HG03469 (cell line): ENCODE data around the gene GULP1.

ENCODE experiments used
- ATAC-seq: cut with Tn5 transposase; IDR thresholded peaks from one replicate; pipeline ENCODE4 v1.9.1; 2021; ENCODE audit warnings: mild to moderate bottlenecking, moderate library complexity, moderate number of reproducible peaks; ENCODE audit not compliant: unreplicated experiment

Gene GULP1

GRCh38 chr2:188414869-188415753, 123.4 kb downstream of the GULP1 start:
- ATAC-seq = no peak

GRCh38 chr2:188415754-188416083, 124.0 kb downstream of the GULP1 start:
- no peak for ATAC-seq

GRCh38 chr2:188416367-188416766, 124.7 kb downstream of the GULP1 start:
- no peak for ATAC-seq

GRCh38 chr2:188422726-188423125, 131.1 kb downstream of the GULP1 start:
- no peak for ATAC-seq

- no peak for ATAC-seq
These were observed 133.6 kb downstream of the GULP1 start for GRCh38 chr2:188425266-188425665.

GRCh38 chr2:188426121-188426520, 134.4 kb downstream of the GULP1 start:
- ATAC-seq = no peak

GRCh38 chr2:188430705-188431104, 139.0 kb downstream of the GULP1 start:
- no peak for ATAC-seq

GRCh38 chr2:188434018-188434417, 142.3 kb downstream of the GULP1 start:
- ATAC-seq = no peak

GRCh38 chr2:188435115-188435514, 143.4 kb downstream of the GULP1 start:
- ATAC-seq = no peak

- no peak for ATAC-seq
These were observed 145.9 kb downstream of the GULP1 start for GRCh38 chr2:188437537-188437936.

GRCh38 chr2:188439986-188440385, 148.3 kb downstream of the GULP1 start:
- no peak for ATAC-seq

GRCh38 chr2:188440849-188441248, 149.2 kb downstream of the GULP1 start:
- no peak for ATAC-seq

- no peak for ATAC-seq
These were observed 149.7 kb downstream of the GULP1 start for GRCh38 chr2:188441288-188441947.

- no peak for ATAC-seq
These were observed 151.5 kb downstream of the GULP1 start for GRCh38 chr2:188443207-188443606.

- no peak for ATAC-seq
These were observed 152.6 kb downstream of the GULP1 start for GRCh38 chr2:188444106-188444835.

GRCh38 chr2:188449561-188449960, 157.9 kb downstream of the GULP1 start:
- ATAC-seq = no peak

GRCh38 chr2:188449971-188450370, 158.3 kb downstream of the GULP1 start:
- ATAC-seq = no peak

GRCh38 chr2:188450732-188451483, 159.2 kb downstream of the GULP1 start:
- ATAC-seq = no peak

GRCh38 chr2:188452084-188452483, 160.4 kb downstream of the GULP1 start:
- ATAC-seq = no peak

GRCh38 chr2:188456114-188456909, 164.6 kb downstream of the GULP1 start:
- ATAC-seq = no peak
